GM13976 (cell line): Measurements from ENCODE around the gene OBP2B.
"Not testable (repeated sequence)": the region's sequence is repeated elsewhere in the genome, so short reads cannot be mapped to it uniquely, and the experiment has no call there.

Experiments used
- DNase-seq: peaks from one replicate; pipeline ENCODE4 v3.0.0; 2012; ENCODE audit warnings: low spot score
- CTCF ChIP-seq: IDR thresholded peaks from 2 replicates; pipeline ENCODE4 v1.5.1; 2012; ENCODE audit warnings: borderline replicate concordance, mild to moderate bottlenecking; ENCODE audit not compliant: insufficient read depth; ENCODE audit errors: extremely low read depth, missing control alignments, control extremely low read depth
- in situ Hi-C: fragments of 300-500 bp; cut with MboI; formaldehyde crosslinking; loops from one replicate; pipeline ENCODE4 v1.12.0; 2022; ENCODE audit warnings: low sequenced_read_pairs, mixed read lengths, inconsistent platforms; ENCODE audit not compliant: unreplicated experiment

The OBP2B gene

GRCh38 chr9:133226219-133227171, 17.4 kb upstream of the OBP2B start:
- DNase-seq, result no peak
- TF ChIP-seq CTCF, result no peak
- in situ Hi-C loops, result no loop called here

- TF ChIP-seq CTCF, result no peak
- in situ Hi-C loops, result no loop called here
- no peak for DNase-seq
Observed at GRCh38 chr9:133225171-133226011, 16.3 kb upstream of the OBP2B start.

- DNase-seq, result no peak
- no peak for TF ChIP-seq CTCF
- in situ Hi-C loops, result no loop called here
Observed at GRCh38 chr9:133224762-133225161, 15.7 kb upstream of the OBP2B start.

GRCh38 chr9:133223159-133223756, 14.2 kb upstream of the OBP2B start:
- DNase-seq, in situ Hi-C loops: not testable (repeated sequence)

GRCh38 chr9:133221994-133222393, 12.9 kb upstream of the OBP2B start:
- DNase-seq, in situ Hi-C loops: not testable (repeated sequence)

- no peak for DNase-seq
- in situ Hi-C loops, result no loop called here
- no peak for TF ChIP-seq CTCF
Observed at GRCh38 chr9:133221177-133221809, 12.2 kb upstream of the OBP2B start.

- in situ Hi-C loops, DNase-seq: not testable (repeated sequence)
Observed at GRCh38 chr9:133218049-133218975, 9.3 kb upstream of the OBP2B start.

- DNase-seq, in situ Hi-C loops: not testable (repeated sequence)
Observed at GRCh38 chr9:133217333-133217988, 8.4 kb upstream of the OBP2B start.

- in situ Hi-C loops, DNase-seq: not testable (repeated sequence)
Observed at GRCh38 chr9:133214276-133214675, 5.2 kb upstream of the OBP2B start.
